HEK293 (cell line): ENCODE measurements around the gene AXIN1.

Experiments
- CTCF ChIA-PET: fragments of 350-600 bp; formaldehyde crosslinking; extraction: SDS; loops from one replicate; lab custom pipeline; 2021; ENCODE audit warnings: antibody characterized with exemption; lab: Yijun Ruan, JAX
- POLR2A ChIA-PET: fragments of 300-600 bp; formaldehyde crosslinking; extraction: SDS; loops from one replicate; lab custom pipeline; 2020; ENCODE audit warnings: antibody characterized with exemption, inconsistent platforms; lab: Yijun Ruan, JAX
- H3K27ac ChIP-seq: fragments of 200-500 bp; sonication (Bioruptor generic); 2 replicates; pipeline ENCODE4 v1.5.1; 2014; ENCODE audit warnings: low read depth, low read length, control low read depth, inconsistent platforms; ENCODE audit errors: extremely low read depth
- H3K36me3 ChIP-seq, 2 experiments: fragments of 200-500 bp in 1 of 2; sonication (Bioruptor generic) in 1 of 2; 1 replicate in 1 of 2; 2 replicates in 1 of 2; pipeline ENCODE4 v1.5.1; 2014 to 2017; ENCODE audit warnings: inconsistent platforms in 2 of 2, low read length in 2 of 2; ENCODE audit not compliant: control insufficient read depth in 2 of 2, insufficient read depth in 1 of 2
- H3K4me1 ChIP-seq: fragments of 200-500 bp; sonication (Bioruptor generic); 2 replicates; pipeline ENCODE4 v1.5.1; 2014; ENCODE audit warnings: mild to moderate bottlenecking, low read length, inconsistent platforms; ENCODE audit not compliant: control insufficient read depth, insufficient read depth
- H3K4me3 ChIP-seq: 2 replicates; pipeline ENCODE4 v1.5.1; 2011; ENCODE audit warnings: low read depth, mild to moderate bottlenecking, control low read depth, low read length, moderate library complexity
- H3K9me3 ChIP-seq: fragments of 200-500 bp; sonication (Bioruptor generic); 2 replicates; pipeline ENCODE4 v1.5.1; 2014; ENCODE audit warnings: low read depth, low read length, inconsistent platforms; ENCODE audit not compliant: control insufficient read depth, insufficient read depth
- GLIS2 ChIP-seq: fragments of 450-650 bp; formaldehyde crosslinking; IDR thresholded peaks from 2 replicates; pipeline ENCODE4 v1.5.1; 2016; ENCODE audit warnings: missing biosample characterization, missing genetic modification characterization
- SCRT2 ChIP-seq: fragments of 450-650 bp; formaldehyde crosslinking; IDR thresholded peaks from 2 replicates; pipeline ENCODE4 v1.5.1; 2016; ENCODE audit warnings: missing biosample characterization, missing genetic modification characterization
- ZFHX2 ChIP-seq: fragments of 450-650 bp; formaldehyde crosslinking; conservative IDR thresholded peaks from 2 replicates; pipeline ENCODE4 v1.5.1; 2016; ENCODE audit warnings: missing biosample characterization, missing genetic modification characterization
- ZFP3 ChIP-seq: fragments of 450-650 bp; formaldehyde crosslinking; IDR thresholded peaks from 2 replicates; pipeline ENCODE4 v1.5.1; 2016; ENCODE audit warnings: low read depth, missing biosample characterization, missing genetic modification characterization
- ZNF140 ChIP-seq: fragments of 450-650 bp; formaldehyde crosslinking; IDR thresholded peaks from 2 replicates; pipeline ENCODE4 v1.5.1; 2016; ENCODE audit warnings: missing biosample characterization, missing genetic modification characterization
- ZNF155 ChIP-seq: fragments of 450-650 bp; formaldehyde crosslinking; IDR thresholded peaks from 2 replicates; pipeline ENCODE4 v1.5.1; 2016; ENCODE audit warnings: missing biosample characterization, missing genetic modification characterization
- ZNF184 ChIP-seq: fragments of 450-650 bp; IDR thresholded peaks from 2 replicates; pipeline ENCODE4 v1.5.1; 2018; ENCODE audit warnings: missing biosample characterization, mild to moderate bottlenecking, missing genetic modification characterization
- ZNF202 ChIP-seq: fragments of 450-650 bp; formaldehyde crosslinking; IDR thresholded peaks from 2 replicates; pipeline ENCODE4 v1.5.1; 2016; ENCODE audit warnings: missing biosample characterization, missing genetic modification characterization, borderline replicate concordance
- ZNF239 ChIP-seq: fragments of 450-650 bp; formaldehyde crosslinking; IDR thresholded peaks from 2 replicates; pipeline ENCODE4 v1.5.1; 2016; ENCODE audit warnings: missing biosample characterization, missing genetic modification characterization
- ZNF324 ChIP-seq: fragments of 450-650 bp; formaldehyde crosslinking; IDR thresholded peaks from 2 replicates; pipeline ENCODE4 v1.5.1; 2016; ENCODE audit warnings: missing biosample characterization, missing genetic modification characterization
- ZNF366 ChIP-seq: fragments of 450-650 bp; formaldehyde crosslinking; conservative IDR thresholded peaks from 2 replicates; pipeline ENCODE4 v1.5.1; 2016; ENCODE audit warnings: missing biosample characterization, missing genetic modification characterization
- ZNF560 ChIP-seq: fragments of 450-650 bp; formaldehyde crosslinking; IDR thresholded peaks from 2 replicates; pipeline ENCODE4 v1.5.1; 2017; ENCODE audit warnings: missing biosample characterization, missing genetic modification characterization, borderline replicate concordance
- ZNF658 ChIP-seq: fragments of 450-650 bp; formaldehyde crosslinking; IDR thresholded peaks from 2 replicates; pipeline ENCODE4; 2016; ENCODE audit warnings: missing biosample characterization, missing genetic modification characterization
- ZSCAN16 ChIP-seq: fragments of 450-650 bp; formaldehyde crosslinking; IDR thresholded peaks from 2 replicates; pipeline ENCODE4 v1.5.1; 2016; ENCODE audit warnings: missing biosample characterization, missing genetic modification characterization
- ZSCAN30 ChIP-seq: fragments of 450-650 bp; IDR thresholded peaks from 2 replicates; pipeline ENCODE4 v1.5.1; 2018; ENCODE audit warnings: missing biosample characterization, mild to moderate bottlenecking, missing genetic modification characterization, moderate library complexity
- TF ChIP-seq, protein P1 (sequence below): fragments of 450-650 bp; formaldehyde crosslinking; conservative IDR thresholded peaks from 2 replicates; pipeline ENCODE4 v1.5.1; 2016; ENCODE audit warnings: low read depth, missing biosample characterization, missing genetic modification characterization
- TF ChIP-seq, protein P2 (sequence below): fragments of 450-650 bp; formaldehyde crosslinking; optimal IDR thresholded peaks from 2 replicates; pipeline ENCODE3; 2016; ENCODE audit warnings: missing biosample characterization, mild to moderate bottlenecking, missing genetic modification characterization
- TF ChIP-seq, protein P3 (sequence below): fragments of 450-650 bp; formaldehyde crosslinking; IDR thresholded peaks from 2 replicates; pipeline ENCODE4 v1.5.1; 2016; ENCODE audit warnings: missing biosample characterization, missing genetic modification characterization
- TF ChIP-seq, protein P4 (sequence below): fragments of 450-650 bp; formaldehyde crosslinking; IDR thresholded peaks from 2 replicates; pipeline ENCODE4 v1.5.1; 2017; ENCODE audit warnings: missing biosample characterization, missing genetic modification characterization

The AXIN1 gene

DNA sequence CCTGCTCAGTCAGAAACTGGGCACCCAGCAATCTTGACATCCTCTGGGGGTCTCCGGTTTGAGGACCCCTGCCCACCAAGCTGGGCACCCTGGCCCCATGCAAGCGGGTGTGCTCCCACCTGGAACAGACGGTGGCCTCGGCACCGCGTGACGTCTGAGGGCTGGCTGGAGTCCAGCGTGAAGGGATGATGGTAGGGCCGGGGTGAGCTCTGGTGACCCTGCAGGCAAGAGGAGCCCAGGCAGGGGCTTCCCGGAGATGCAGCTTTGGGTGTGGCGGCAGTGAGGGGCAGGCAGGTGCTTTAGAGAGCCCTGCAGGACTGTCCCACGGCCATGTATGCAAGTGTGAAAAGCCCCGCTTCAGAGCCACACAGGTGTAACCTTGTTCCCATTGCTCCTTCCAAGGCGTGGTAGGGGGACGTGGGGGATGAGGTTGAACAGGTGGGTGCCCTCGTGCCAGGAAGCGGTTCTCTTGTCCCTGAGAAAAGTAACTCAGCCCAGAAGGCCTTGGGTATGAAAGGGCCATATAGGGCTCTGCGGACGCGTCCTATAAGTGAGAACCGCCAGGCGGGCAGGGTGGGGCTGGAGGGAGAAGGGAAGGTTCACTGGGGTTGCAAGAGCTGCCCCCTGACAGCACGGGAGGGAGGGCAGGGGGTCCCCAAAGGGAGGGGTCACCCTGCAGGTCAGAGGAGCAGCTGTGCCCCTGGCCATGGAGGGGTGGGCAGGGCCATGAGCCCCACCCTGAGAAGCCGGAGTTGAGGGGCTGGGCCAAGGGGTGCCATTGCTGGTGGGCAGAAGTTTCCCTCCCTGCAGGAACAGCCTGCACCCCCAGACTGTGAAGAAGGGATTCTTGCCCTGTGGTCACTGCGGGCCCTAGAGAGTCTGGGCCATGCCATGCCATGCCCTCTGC lies 86.0 kb downstream of the AXIN1 start:
- TF ChIP-seq, protein P1, sequence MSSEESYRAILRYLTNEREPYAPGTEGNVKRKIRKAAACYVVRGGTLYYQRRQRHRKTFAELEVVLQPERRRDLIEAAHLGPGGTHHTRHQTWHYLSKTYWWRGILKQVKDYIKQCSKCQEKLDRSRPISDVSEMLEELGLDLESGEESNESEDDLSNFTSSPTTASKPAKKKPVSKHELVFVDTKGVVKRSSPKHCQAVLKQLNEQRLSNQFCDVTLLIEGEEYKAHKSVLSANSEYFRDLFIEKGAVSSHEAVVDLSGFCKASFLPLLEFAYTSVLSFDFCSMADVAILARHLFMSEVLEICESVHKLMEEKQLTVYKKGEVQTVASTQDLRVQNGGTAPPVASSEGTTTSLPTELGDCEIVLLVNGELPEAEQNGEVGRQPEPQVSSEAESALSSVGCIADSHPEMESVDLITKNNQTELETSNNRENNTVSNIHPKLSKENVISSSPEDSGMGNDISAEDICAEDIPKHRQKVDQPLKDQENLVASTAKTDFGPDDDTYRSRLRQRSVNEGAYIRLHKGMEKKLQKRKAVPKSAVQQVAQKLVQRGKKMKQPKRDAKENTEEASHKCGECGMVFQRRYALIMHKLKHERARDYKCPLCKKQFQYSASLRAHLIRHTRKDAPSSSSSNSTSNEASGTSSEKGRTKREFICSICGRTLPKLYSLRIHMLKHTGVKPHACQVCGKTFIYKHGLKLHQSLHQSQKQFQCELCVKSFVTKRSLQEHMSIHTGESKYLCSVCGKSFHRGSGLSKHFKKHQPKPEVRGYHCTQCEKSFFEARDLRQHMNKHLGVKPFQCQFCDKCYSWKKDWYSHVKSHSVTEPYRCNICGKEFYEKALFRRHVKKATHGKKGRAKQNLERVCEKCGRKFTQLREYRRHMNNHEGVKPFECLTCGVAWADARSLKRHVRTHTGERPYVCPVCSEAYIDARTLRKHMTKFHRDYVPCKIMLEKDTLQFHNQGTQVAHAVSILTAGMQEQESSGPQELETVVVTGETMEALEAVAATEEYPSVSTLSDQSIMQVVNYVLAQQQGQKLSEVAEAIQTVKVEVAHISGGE (tag by site-specific recombination): no peak
- TF ChIP-seq ZSCAN30 (tag by site-specific recombination) (no peak), SCRT2 (tag by site-specific recombination) (0 out of 2 replicates have a peak, but pooled peaks have one; percentile 14), ZSCAN16 (tag by site-specific recombination) (no peak), GLIS2 (tag by site-specific recombination) (0 out of 2 replicates have a peak, but pooled peaks have one; percentile 35)
- Histone ChIP-seq H3K9me3 (no peaks in the 10 kb centered on the region), H3K27ac (no peak overlapping the region), H3K36me3 (peaks cover 0 to 29% of the 10 kb centered on the region in 2 experiments; a peak in 1 of 3 replicates), H3K4me3 (no peak overlapping the region), H3K4me1 (no peaks in the 10 kb centered on the region)
- CTCF ChIA-PET: interaction anchor here (0.5 to 1.0 kb wide), 2 partner anchors 28 to 95 kb away, joined by 3 to 5 read pairs; no protein-coding TSS in a partner anchor
- POLR2A ChIA-PET: no interaction called here

DNA sequence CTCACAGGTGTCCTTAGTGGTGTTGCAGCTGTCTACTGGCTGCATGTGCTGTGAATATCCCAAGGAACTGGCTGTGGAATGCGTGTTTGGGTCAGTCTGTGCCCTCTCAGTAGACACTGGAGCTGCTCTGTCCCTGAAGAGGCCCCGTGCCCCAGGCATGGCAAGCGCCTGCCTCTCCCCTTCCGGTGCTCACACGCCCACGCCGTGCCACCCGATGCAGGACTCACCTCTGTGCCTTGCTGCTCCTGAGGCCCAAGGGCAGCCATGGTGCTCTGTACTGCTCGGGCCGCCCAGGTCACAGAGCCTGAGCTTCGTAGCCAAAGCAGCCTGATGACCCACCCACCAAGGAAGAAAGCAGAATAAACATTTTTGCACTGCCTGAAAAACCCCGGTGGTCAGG lies 86.8 kb downstream of the AXIN1 start:
- H3K36me3 ChIP-seq: peaks cover 0 to 37% of the 10 kb centered on the region in 2 experiments; a peak in 1 of 3 replicates
- no peak overlapping the region for H3K4me3 ChIP-seq
- no peaks in the 10 kb centered on the region for H3K4me1 ChIP-seq
- no peaks in the 10 kb centered on the region for H3K9me3 ChIP-seq
- no peak for TF ChIP-seq ZNF239 (tag by site-specific recombination)
- no peak for TF ChIP-seq ZFP3 (tag by site-specific recombination)
- no peak for TF ChIP-seq ZNF658 (tag by site-specific recombination)
- peak; percentile 33; the same call in 1 of the 2 replicates for TF ChIP-seq ZFHX2
- TF ChIP-seq ZNF560 (tag by site-specific recombination): no peak
- no peak for TF ChIP-seq ZNF202
- TF ChIP-seq, protein P2, sequence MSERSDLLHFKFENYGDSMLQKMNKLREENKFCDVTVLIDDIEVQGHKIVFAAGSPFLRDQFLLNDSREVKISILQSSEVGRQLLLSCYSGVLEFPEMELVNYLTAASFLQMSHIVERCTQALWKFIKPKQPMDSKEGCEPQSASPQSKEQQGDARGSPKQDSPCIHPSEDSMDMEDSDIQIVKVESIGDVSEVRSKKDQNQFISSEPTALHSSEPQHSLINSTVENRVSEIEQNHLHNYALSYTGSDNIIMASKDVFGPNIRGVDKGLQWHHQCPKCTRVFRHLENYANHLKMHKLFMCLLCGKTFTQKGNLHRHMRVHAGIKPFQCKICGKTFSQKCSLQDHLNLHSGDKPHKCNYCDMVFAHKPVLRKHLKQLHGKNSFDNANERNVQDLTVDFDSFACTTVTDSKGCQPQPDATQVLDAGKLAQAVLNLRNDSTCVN (tag by site-specific recombination): no peak
- no peak overlapping the region for H3K27ac ChIP-seq
- ChIA-PET CTCF (interaction anchor here (0.5 to 1.0 kb wide), 2 partner anchors 27 to 96 kb away, joined by 3 to 5 read pairs; no protein-coding TSS in a partner anchor), POLR2A (no interaction called here)

DNA sequence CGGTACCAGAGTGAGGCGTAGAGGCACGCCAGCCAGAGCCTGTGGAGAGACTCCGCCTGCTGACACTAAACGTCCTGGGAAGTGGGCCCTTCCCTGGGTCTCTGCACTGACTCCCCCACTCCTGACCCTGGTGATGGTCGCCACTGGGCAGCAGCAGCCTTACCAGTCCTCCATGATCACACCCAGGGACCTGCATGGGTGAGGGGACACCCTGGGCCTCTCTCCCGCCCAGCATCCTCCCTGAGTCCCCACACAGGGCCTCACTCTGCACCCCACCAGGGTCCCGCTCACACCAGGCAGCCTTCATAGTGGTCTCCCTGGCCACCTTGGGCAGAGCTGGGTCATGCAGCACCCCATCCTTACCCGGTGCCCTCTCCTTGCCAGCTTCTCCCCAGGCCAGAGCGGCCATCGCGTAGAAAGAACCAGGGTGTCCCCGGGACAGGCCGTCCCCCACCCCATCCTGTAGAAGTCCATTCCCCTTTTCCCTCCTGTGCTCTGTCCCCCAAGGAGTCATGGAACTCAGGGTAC lies 87.5 kb downstream of the AXIN1 start:
- H3K36me3 ChIP-seq: peaks cover 0 to 42% of the 10 kb centered on the region in 2 experiments; a peak in 1 of 3 replicates
- no peak overlapping the region for H3K4me3 ChIP-seq
- TF ChIP-seq ZNF155 (tag by site-specific recombination) (no peak), ZNF366 (tag by site-specific recombination) (no peak), ZNF184 (tag by site-specific recombination) (no peak), ZNF324 (no peak), ZNF140 (tag by site-specific recombination) (no peak)
- TF ChIP-seq, protein P3, sequence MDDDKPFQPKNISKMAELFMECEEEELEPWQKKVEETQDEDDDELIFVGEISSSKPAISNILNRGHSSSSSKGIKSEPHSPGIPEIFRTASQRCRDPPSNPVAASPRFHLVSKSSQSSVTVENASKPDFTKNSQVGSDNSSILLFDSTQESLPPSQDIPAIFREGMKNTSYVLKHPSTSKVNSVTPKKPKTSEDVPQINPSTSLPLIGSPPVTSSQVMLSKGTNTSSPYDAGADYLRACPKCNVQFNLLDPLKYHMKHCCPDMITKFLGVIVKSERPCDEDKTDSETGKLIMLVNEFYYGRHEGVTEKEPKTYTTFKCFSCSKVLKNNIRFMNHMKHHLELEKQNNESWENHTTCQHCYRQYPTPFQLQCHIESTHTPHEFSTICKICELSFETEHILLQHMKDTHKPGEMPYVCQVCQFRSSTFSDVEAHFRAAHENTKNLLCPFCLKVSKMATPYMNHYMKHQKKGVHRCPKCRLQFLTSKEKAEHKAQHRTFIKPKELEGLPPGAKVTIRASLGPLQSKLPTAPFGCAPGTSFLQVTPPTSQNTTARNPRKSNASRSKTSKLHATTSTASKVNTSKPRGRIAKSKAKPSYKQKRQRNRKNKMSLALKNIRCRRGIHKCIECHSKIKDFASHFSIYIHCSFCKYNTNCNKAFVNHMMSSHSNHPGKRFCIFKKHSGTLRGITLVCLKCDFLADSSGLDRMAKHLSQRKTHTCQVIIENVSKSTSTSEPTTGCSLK: no peak
- TF ChIP-seq, protein P4, sequence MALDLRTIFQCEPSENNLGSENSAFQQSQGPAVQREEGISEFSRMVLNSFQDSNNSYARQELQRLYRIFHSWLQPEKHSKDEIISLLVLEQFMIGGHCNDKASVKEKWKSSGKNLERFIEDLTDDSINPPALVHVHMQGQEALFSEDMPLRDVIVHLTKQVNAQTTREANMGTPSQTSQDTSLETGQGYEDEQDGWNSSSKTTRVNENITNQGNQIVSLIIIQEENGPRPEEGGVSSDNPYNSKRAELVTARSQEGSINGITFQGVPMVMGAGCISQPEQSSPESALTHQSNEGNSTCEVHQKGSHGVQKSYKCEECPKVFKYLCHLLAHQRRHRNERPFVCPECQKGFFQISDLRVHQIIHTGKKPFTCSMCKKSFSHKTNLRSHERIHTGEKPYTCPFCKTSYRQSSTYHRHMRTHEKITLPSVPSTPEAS (tag by site-specific recombination): no peak
- TF ChIP-seq, all 188 proteins: peak for 0
- H3K9me3 ChIP-seq: no peaks in the 10 kb centered on the region
- POLR2A ChIA-PET: interaction anchor here (1.1 kb wide), 1 partner anchor 30 kb away, joined by 4 read pairs; the partner anchor contains the start of gene FAM234A
- no peaks in the 10 kb centered on the region for H3K4me1 ChIP-seq
- H3K27ac ChIP-seq: no peak overlapping the region
- CTCF ChIA-PET: interaction anchor here (1.0 kb wide), 1 partner anchor 96 kb away, joined by 5 read pairs; no protein-coding TSS in a partner anchor
